GM06990 (cell line): ENCODE measurements around the gene MS4A10.

Experiments used
- DNase-seq: peaks from one replicate; pipeline ENCODE4 v3.0.0-alpha.2; 2011; ENCODE audit not compliant: insufficient read length; ENCODE audit errors: extremely low read depth
- H3K27me3 ChIP-seq: replicated peaks from 2 replicates; pipeline ENCODE4 v1.6.0; 2011; ENCODE audit warnings: low read length; ENCODE audit not compliant: control insufficient read depth, insufficient read depth
- H3K36me3 ChIP-seq: 2 replicates; pipeline ENCODE4 v1.5.1; 2011; ENCODE audit warnings: low read length; ENCODE audit not compliant: control insufficient read depth, insufficient read depth
- H3K4me3 ChIP-seq: replicated peaks from 2 replicates; pipeline ENCODE4 v1.5.1; 2011; ENCODE audit warnings: low read depth, mild to moderate bottlenecking, control low read depth, low read length
- CTCF ChIP-seq: IDR thresholded peaks from 2 replicates; pipeline ENCODE4 v1.5.1; 2011; ENCODE audit warnings: low read length, control low read depth, mild to moderate bottlenecking, inconsistent platforms; ENCODE audit not compliant: insufficient read depth, poor library complexity, severe bottlenecking

The MS4A10 gene

GRCh38 chr11:60785136-60785535 lies at the start of gene MS4A10:
MS4A10 (plus strand) TSS chr11:60785333; CDS start chr11:60790336, 5,003 bp downstream.
- DNase-seq: no peak
- TF ChIP-seq CTCF: no peak

GRCh38 chr11:60739114-60739513 lies 46.0 kb upstream of the MS4A10 start:
- no peaks in the 10 kb centered on the region for H3K27me3 ChIP-seq
- H3K36me3 ChIP-seq: no peaks in the 10 kb centered on the region
- no peak overlapping the region for H3K4me3 ChIP-seq
- no peak for TF ChIP-seq CTCF
- no peak for DNase-seq

More at GRCh38 chr11:60785136-60785535, at the start of gene MS4A10:
- Histone ChIP-seq H3K4me3 (no peak within 1 kb of the TSS), H3K27me3 (no peaks in the 10 kb centered on the region), H3K36me3 (no peaks in the 10 kb centered on the region)

GRCh38 chr11:60740573-60740972 lies 44.6 kb upstream of the MS4A10 start:
- no peaks in the 10 kb centered on the region for H3K27me3 ChIP-seq
- no peak for TF ChIP-seq CTCF
- no peak for DNase-seq
- no peak overlapping the region for H3K4me3 ChIP-seq
- H3K36me3 ChIP-seq: no peaks in the 10 kb centered on the region

GRCh38 chr11:60741421-60741820 lies 43.7 kb upstream of the MS4A10 start:
- no peak for TF ChIP-seq CTCF
- H3K36me3 ChIP-seq: no peaks in the 10 kb centered on the region
- no peaks in the 10 kb centered on the region for H3K27me3 ChIP-seq
- no peak for DNase-seq
- no peak overlapping the region for H3K4me3 ChIP-seq

- no peak overlapping the region for H3K4me3 ChIP-seq
- DNase-seq: no peak
- H3K36me3 ChIP-seq: no peaks in the 10 kb centered on the region
- no peak for TF ChIP-seq CTCF
- H3K27me3 ChIP-seq: no peaks in the 10 kb centered on the region
Measured at GRCh38 chr11:60743058-60743457, 42.1 kb upstream of the MS4A10 start.

- no peak for TF ChIP-seq CTCF
- H3K36me3 ChIP-seq: no peaks in the 10 kb centered on the region
- no peak for DNase-seq
Measured at GRCh38 chr11:60744114-60744513, 41.0 kb upstream of the MS4A10 start.

More at GRCh38 chr11:60744114-60744513, 41.0 kb upstream of the MS4A10 start:
- no peak overlapping the region for H3K4me3 ChIP-seq
- H3K27me3 ChIP-seq: no peaks in the 10 kb centered on the region
